ENCODE measurements around the gene DHRS4.
"Not testable (repeated sequence)": the region's sequence is repeated elsewhere in the genome, so short reads cannot be mapped to it uniquely, and the experiment has no call there.

GRCh38 chr14:23988607-23989363, 35.2 kb downstream of the DHRS4 start, which contains the start of gene DHRS4L2:
- TF ChIP-seq MXI1 (conservative IDR thresholded peaks at IDR 0.05; ENCODE audit: poor library complexity, severe bottlenecking); TAF1 (IDR thresholded peaks at IDR 0.05; ENCODE audit: low read depth); CTCF (IDR thresholded peaks at IDR 0.05; ENCODE audit: poor library complexity, severe bottlenecking): not testable (repeated sequence)

All from neural cell (in vitro differentiated cells).